ENCODE measurements around the gene PTPRK.
"Not testable (repeated sequence)": the region's sequence is repeated elsewhere in the genome, so short reads cannot be mapped to it uniquely, and the experiment has no call there.

The PTPRK gene

DNA sequence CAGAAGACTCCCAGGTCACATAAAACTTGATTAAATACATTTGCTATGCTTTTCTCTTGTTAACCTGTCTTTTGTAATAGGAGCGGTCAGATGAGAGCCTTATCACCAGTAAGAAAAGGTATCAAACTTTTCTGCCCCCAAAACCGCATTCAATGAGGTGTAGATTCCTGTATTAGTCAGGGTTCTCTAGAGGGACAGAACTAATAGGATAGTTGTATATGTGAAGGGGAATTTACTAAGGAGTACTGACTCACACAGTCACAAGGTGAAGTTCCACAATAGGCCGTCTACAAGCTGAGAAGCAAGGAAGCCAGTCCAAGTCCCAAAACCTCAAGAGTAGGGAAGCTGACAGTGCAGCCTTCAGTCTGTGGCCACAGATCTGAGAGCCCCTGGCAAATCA, 32.7 kb downstream of the PTPRK start:
- DNase-seq: no peak

DNA sequence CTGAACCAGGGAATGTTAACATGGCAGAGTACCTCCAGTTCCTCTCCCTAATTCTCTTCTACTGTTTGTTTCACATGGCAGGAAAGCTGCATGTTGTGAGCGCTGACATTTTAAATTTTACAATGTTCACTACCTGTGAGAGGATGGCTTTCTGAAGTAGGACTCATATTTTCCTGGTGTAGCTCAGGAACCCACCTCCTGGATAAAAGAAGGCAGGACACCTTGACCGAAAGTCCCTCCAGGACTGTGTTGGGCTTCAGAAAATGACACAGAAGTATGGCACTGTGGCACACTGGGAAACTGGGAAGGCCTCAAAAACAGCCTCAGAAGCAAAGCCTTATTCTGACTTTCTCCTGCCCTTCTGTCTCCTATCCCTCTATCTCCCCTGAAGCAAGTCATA, 33.3 kb downstream of the PTPRK start:
- no peak for DNase-seq

DNA sequence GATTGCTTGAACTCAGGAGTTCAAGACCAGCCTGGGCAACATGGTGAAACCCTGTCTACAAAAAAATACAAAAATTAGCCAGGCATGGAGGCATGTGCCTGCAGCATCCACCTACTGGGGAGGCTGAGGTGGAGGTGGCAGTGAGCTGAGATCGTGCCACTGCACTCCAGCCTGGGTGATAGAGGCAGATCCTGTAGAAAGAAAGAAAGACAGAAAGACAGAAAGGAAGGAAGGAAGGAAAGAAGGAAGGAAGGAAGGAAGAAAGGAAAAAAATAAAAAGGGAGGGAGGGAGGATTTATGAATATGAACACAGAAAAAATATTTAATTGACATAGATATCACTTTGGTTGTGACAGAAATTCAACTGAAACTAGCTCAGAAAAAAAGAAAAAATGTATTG, 33.8 kb downstream of the PTPRK start:
- not testable (repeated sequence) for DNase-seq

- no peak for DNase-seq
Observed at GRCh38 chr6:128483472-128484135, 36.8 kb downstream of the PTPRK start.

- peak; percentile 84 for DNase-seq
Observed at GRCh38 chr6:128482642-128483041, 37.8 kb downstream of the PTPRK start.

- no peak for DNase-seq
Observed at GRCh38 chr6:128479991-128480390, 40.4 kb downstream of the PTPRK start.

DNA sequence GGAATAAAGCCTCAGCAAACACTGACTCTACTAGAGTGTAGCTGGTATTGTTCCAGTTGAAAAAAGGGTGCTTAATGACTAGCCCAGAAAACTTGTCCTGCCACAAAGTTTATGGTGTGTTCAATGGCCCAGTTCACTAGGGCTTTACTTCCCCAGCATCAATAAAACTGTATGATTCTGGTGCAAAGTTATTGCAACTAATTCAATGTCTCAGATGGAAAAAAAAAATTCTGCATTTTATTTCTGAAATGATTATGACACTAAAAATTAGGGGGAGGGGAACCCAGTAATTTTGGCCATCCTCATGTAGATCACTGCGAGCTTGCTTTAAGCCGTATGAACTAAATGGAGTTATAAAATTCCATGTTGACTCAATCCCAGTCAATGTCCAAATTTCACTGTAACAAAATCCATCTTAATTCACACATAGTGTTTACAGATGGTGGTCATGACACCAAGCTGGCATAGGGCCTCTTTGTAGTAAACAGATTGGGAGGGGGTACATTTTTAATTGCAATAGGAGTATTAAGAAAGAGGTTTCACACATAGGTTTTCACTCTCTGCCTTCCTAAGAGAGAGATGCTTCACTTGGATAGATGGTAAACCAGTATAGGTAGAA, 41.2 kb downstream of the PTPRK start:
- DNase-seq: peak; percentile 29

DNA sequence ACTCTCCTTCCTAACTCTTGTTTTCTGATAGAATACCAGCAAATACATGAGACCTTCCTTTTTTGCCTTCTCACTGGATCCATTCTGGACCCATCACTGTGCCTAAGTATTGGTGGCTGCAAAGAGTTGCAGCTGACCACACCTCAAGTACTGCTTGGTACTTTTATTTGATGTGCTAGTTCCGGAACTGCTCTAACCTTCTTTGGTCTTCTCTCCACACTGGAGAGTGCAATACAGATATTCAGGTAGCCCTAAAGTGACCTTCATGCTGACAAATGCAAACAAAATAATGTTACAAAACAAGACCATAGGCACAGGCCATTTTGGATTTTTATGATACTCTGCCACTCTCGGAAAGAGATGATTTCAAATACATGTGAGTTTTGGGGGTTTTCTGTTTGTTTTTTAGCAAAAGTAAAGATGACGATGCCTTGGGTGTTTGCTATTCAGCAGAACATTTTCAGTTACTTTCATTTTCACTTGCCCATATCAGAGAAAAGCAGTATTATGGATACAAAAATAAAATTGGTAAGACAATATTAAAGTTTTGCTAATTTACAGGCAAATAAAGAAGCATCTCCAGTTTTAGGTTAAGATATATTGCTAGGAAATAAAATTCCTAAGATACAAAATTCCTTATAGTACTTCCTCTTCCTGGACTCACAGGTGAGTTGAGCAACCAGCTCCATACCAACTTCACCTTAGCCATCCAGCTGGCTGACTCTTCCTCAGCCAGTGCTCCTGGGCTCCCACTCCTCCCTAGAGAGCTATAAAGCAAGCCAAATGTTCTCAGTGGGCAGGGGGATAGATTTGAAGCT, 42.0 kb downstream of the PTPRK start:
- peak; percentile 55 for DNase-seq

DNA sequence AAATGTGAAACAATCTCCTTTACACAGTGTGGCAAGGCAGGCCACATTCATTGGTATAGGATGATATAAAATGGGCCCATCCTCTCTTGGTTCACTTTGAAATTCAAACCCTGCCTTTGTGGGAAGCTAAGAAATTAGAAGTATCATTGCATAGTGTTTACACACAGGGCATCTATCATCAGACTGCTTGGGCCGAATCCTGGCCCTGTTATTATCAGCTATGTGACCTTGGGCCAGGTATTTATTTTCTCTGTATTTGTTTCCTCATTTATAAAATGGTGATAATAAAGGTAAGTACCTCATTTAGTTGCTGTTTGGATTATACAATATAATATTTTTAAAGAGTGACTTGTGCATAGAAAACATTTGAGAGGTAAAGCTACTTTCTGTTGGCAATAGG, 45.5 kb downstream of the PTPRK start:
- DNase-seq: no peak

DNA sequence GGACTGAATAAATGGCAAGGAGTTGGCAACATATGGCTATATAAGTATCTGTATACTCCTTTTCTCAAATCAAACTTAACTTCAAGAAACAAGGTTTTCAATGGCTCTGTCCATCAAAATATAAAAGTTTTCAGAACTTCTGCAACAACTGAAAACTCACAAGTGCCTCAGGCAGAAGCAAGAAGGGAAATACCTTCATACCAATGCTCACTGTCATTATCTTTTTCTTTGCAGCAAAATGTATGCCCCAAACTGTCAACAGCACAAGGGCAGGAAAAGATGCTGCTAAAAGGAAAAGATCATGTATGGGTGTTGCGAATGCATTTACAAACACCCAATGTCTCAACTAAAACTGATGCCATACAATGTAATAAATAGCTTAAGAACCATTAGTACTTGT, 45.9 kb downstream of the PTPRK start:
- DNase-seq: no peak

DNA sequence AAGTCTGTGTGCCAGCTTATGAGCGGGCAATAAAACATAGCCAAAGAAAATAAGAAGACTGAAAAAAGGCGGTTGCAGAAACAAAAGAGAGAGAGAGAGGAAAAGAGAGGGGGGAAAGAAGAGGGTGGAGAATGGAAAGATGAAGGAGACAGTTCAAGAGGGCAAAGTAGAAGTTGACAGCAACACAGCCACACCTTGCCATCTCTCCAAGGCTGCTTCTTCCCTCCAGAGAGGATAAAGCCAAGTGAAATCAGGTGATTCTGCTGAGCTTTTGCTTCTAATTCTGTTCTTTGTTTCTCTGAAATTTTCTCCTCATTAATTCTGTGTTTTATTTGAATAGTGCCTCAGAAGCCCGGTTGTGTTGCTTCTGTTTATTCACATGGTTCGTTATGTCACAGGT, 48.5 kb downstream of the PTPRK start:
- no peak for DNase-seq

DNA sequence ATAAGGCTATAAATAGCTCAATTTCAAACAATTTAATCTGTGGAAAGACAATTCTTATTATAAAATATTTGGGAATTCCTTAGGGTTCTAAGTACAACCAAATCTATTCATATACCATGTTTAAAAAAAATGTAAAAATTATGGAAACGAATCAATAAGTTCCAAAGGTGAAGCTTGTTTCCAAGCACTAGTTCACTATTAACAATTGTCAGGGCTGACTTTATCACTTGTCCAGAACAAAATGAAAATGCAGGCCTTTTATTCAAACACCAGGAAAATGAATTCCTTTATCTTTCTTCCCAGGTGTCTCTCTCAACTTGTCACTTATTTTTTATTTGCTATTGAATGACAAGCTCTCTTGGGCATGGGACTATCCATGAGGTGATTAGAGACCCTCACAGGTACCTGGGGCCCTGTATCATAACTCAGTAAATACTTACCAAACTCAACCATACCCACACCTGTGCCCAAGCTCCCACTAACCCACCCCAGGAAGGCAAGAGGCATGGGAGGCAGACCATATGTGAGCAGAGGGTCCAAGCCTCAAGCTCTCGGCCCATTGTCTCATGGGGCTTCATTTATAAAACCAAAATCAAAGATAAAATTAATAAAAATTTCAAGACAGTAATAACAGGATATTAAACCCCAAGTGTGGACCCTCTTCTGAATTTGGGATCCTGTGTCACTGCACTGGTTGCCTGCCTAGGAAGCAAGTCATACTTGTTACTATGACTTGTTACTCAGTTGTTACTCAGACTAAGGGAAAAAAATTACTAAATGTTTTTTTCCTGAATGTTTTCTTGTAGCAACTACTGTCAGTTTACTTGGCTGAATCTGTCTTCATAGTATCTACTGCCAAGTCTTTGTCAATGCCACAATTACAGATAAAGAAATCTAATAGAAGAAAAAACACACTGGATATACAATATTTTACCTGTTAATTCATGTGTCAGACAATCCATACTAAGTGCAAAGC, 54.7 kb downstream of the PTPRK start:
- no peak for DNase-seq

DNA sequence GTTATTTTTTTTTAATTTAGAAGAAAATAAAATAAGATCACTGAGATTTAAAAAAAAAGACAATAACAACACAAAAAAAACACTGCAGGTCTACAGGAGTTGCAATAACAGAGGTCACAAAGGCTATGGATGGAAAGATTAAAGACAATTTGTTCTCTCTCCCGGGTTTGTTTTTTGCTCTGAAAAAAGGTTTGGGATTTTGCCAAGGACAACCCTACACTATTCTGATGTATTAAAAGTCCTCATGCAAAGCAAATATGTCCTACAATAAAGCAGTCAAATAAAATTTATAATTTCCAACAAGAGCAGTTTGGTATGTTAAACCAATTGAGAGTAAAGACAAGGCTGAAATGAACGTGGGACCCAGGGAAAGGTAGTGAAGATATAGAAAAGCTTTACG, 55.6 kb downstream of the PTPRK start:
- peak; percentile 34 for DNase-seq

GRCh38 chr6:128463942-128464341, 56.5 kb downstream of the PTPRK start:
- no peak for DNase-seq

DNA sequence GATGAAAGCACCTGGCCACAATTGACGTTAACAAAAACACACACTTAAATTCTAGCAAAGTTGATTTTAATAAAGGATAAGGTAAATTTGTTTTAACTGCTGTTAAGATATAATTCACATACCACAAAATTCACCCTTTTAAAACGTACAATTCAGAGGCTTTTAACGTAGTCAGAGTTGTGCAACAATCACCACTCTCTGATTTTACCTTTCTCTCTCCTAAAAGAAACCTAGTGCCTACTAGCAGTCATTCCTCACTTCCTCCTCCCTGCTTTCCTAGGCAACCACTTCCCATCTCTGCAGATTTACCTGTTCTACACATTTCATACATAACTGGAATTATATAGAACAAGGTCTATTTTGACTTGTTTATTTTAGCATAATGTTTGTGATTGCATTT, 58.9 kb downstream of the PTPRK start:
- DNase-seq: no peak

- no peak for DNase-seq
Observed at GRCh38 chr6:128456510-128457230, 63.7 kb downstream of the PTPRK start.

GRCh38 chr6:128455959-128456358, 64.4 kb downstream of the PTPRK start:
- no peak for DNase-seq

DNA sequence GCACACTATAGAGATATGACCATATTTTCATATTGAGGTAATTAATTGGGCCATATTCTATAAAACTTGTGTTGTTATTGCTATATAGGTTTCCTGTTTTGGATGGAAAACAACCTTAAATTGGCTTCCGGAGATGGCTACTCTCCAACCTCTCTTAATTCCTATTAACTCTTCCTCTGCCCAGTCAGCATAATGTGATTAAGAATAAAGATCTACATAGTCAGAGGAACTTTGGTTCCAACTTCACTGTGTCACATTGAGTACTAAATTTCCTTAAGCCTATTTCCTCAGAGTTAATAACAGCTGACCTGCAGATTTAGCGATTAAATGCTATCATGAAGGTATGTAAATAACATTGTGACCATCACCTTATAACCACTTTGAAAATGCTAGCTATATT, 67.7 kb downstream of the PTPRK start:
- DNase-seq: no peak

DNA sequence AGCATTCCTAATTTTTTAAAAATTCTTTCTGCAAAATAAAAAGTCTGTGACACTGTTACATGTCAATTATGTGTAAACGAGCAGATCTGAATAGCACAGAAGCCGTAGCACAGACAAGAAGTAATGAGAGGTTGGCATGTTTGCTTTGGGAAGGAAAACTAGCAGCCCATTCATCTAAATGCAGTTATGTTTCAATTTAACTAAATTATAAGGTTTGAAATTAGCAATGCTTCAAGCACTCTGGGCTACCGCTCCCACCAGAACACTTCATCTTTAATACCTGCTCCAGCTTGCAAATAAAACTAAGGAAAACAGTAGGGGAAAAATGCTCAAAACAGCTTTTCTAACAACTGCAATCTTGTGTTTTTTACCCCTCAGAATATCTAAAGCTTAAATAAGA, 73.9 kb downstream of the PTPRK start:
- no peak for DNase-seq

DNA sequence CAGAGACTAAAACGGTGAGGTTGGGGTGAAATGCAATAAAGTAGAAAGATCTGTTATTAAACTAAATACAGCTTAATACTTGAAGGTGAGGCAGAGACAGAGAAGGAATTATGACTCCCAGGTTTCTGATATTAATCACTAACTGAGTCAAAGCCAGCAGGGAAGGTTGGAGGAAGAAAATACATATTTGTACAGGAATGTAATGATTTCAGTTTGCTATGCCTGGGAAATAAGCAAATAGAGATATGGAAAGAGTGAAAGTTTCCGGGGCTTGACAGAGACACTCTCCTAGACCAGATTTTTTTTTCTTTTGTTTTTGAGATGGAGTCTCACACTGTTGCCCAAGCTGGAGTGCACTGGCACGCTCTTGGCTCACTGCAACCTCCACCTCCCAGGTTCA, 76.8 kb downstream of the PTPRK start:
- no peak for DNase-seq

GRCh38 chr6:128439627-128440026, 80.8 kb downstream of the PTPRK start:
- DNase-seq: no peak

GRCh38 chr6:128438393-128438792, 82.0 kb downstream of the PTPRK start:
- DNase-seq: peak; percentile 69
